AG09319 (cell line): Measurements from ENCODE around the gene UBE3C.

Experiments
- DNase-seq: peaks from one replicate; pipeline ENCODE4 v3.0.0-alpha.2; 2010; ENCODE audit warnings: low read depth; ENCODE audit errors: extremely low read depth
- TF ChIP-seq, protein P1 (sequence below): IDR thresholded peaks from 2 replicates; pipeline ENCODE4 v1.5.1; 2011; ENCODE audit warnings: low read depth, mild to moderate bottlenecking, inconsistent platforms, low read length, moderate library complexity

The UBE3C gene

DNA sequence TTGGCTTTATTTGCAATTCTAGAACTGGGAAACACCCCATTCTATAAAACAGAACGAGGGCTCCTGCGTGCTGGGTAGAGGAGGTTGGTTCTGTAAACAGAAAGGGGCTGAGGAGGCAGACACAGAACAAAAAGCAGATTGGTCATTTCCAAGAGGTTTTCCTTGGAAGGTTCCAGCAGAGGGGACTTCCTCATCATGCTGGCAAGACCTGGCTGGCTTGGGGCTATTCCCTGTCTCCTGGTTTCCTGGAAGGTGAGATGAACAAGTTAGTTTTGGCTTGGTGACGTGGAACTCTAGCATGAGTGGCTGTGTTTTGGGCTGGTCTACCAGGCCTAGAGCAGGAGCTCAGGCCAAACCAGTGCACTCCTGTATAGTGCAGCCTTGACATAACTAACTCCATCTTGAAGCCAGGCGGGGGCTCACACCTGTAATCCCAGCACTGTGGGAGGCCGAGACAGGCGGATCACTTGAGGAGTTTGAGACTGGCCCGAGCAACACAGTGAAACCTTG lies 172.0 kb downstream of the UBE3C start:
- TF ChIP-seq, protein P1, sequence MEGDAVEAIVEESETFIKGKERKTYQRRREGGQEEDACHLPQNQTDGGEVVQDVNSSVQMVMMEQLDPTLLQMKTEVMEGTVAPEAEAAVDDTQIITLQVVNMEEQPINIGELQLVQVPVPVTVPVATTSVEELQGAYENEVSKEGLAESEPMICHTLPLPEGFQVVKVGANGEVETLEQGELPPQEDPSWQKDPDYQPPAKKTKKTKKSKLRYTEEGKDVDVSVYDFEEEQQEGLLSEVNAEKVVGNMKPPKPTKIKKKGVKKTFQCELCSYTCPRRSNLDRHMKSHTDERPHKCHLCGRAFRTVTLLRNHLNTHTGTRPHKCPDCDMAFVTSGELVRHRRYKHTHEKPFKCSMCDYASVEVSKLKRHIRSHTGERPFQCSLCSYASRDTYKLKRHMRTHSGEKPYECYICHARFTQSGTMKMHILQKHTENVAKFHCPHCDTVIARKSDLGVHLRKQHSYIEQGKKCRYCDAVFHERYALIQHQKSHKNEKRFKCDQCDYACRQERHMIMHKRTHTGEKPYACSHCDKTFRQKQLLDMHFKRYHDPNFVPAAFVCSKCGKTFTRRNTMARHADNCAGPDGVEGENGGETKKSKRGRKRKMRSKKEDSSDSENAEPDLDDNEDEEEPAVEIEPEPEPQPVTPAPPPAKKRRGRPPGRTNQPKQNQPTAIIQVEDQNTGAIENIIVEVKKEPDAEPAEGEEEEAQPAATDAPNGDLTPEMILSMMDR: no peak
- no peak for DNase-seq

DNA sequence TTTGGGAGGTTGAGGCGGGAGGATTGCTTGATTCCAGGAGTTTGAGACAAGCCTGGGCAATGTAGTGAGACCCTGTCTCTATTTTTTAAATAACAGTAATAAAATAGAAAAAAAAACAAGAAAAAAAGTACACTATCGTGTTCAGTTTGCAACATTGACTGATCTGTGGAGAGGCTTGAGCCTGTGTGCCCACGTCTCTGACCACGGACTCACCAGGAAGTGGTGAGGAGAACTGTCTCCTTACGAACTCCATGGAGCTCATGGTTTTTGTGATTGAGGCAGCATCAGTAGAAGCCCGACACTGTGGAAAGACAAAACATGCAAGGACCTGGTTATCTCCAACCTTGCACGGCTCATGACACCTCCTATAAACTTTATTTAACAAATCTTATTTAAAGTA lies 174.2 kb downstream of the UBE3C start:
- TF ChIP-seq, protein P1: no peak
- DNase-seq: no peak

DNA sequence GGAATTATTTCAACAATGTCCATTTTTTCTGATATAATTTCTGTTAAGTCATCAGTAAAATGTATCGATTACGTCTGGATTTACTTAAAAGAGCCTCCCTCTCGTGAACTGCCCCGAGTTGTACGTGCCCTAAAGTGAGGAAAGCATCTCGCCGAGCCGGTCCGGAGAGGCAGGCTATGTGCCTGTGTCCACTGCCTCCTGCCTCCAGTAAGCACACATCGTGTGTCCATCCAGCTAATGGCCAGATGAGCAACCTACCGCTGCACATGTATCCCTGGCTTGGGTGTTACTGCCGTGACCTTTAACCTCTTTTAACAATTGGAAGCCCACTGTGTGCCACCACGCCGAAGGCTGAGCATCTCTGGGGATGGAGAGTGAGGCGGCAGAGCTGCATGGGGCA lies 174.9 kb downstream of the UBE3C start:
- DNase-seq: no peak
- TF ChIP-seq, protein P1: no peak

DNA sequence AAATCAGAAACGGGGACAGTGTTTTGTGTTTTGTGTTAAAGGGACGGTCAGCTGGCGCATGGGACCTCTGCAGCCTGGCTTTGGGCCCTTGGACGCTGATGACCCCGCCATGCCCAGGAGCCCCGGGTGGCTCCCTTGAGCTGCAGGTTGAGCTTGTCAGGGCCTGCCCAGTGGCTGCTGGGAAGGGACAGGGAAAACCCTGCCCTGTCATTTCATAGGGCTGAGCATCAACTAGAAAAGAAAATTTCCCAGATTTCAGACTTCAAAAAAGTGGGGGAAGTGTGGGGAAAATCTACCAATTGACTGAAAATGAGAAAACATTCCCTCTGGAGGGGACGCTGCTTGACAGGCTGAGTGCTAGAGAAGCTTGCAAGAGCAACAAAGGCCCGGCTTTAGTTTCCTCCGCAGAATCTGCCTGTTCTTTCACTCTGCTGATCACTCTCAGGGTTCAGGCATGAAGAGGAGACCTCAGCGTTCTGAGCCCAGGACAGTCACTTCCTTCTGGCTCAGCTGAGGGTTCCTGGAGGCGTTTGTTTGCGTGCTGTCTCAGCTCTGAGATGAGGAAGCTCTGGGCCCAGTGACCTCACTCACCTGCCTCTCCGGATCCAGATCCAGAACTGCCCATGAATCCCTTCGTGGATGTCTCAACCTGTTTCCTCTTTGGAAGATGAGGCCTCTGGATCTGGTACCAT lies 179.4 kb downstream of the UBE3C start:
- DNase-seq: no peak
- TF ChIP-seq, protein P1: no peak
